HepG2 (cell line): Measurements from ENCODE around the gene AGRN.

Experiments
- NR2C2 ChIP-seq: sonication (generic); formaldehyde crosslinking; IDR thresholded peaks from 2 replicates; pipeline ENCODE4 v1.4.0; 2020; ENCODE audit warnings: missing genetic modification reagents, mild to moderate bottlenecking, moderate library complexity, borderline replicate concordance
- RELA ChIP-seq: sonication (generic); formaldehyde crosslinking; IDR thresholded peaks from 2 replicates; pipeline ENCODE4 v1.4.0; 2020; ENCODE audit warnings: missing genetic modification reagents
- TCF7L2 ChIP-seq: IDR thresholded peaks from 2 replicates; pipeline ENCODE4 v1.6.1; 2011; ENCODE audit warnings: mild to moderate bottlenecking, low read depth, low read length, moderate library complexity
- U2AF1 ChIP-seq: fragments of 200-400 bp; formaldehyde crosslinking; optimal IDR thresholded peaks from 2 replicates; pipeline ENCODE3; 2017; ENCODE audit warnings: mild to moderate bottlenecking, low read depth, low read length
- ZBTB8A ChIP-seq: sonication (generic); formaldehyde crosslinking; IDR thresholded peaks from 2 replicates; pipeline ENCODE4 v1.4.0; 2020; ENCODE audit warnings: mild to moderate bottlenecking, low read depth, missing genetic modification reagents, borderline replicate concordance
- ZC3H13 ChIP-seq: sonication (generic); formaldehyde crosslinking; IDR thresholded peaks from 2 replicates; pipeline ENCODE4 v1.8.1; 2023; ENCODE audit warnings: mild to moderate bottlenecking, missing genetic modification reagents, moderate library complexity
- TF ChIP-seq, protein P1 (sequence below): sonication (generic); formaldehyde crosslinking; IDR thresholded peaks from 2 replicates; pipeline ENCODE4 v1.5.0; 2020; ENCODE audit warnings: mild to moderate bottlenecking, missing genetic modification reagents, moderate library complexity
- TF ChIP-seq, protein P2 (sequence below): sonication (generic); IDR thresholded peaks from 2 replicates; pipeline ENCODE4 v1.6.1; 2016; ENCODE audit warnings: low read depth, borderline replicate concordance

DNA sequence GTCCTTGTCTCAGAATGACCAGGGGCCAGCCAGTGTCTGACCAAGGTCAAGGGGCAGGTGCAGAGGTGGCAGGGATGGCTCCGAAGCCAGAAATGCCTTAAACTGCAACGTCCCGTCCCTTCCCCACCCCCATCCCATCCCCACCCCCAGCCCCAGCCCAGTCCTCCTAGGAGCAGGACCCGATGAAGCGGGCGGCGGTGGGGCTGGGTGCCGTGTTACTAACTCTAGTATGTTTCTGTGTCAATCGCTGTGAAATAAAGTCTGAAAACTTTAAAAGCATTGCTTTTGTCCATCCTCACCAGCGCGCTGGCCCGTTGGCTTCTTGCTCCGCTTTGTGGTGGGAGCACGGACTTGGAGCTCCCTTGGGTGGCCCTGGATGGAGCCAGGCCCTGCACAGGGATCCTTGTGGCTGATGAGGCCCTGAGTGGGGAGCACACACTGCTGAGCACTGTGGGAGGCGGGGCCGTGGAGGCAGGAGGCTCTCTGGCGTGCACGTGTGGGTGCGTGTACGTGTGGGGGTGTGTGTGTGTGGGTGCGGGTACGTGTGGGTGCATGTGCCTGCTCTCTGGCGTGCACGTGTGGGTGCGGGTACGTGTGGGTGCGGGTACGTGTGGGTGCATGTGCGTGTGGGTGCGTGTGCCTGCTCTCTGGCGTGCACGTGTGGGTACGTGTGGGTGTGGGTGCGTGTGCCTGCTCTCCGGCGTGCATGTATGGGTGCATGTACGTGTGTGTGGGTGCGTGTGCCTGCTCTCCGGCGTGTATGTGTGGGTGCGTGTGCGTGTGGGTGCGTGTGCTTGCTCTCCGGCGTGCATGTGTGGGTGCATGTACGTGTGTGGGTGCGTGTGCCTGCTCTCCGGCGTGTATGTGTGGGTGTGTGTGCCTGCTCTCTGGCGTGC is 36.2 kb downstream of the AGRN start:
- no peak for TF ChIP-seq ZC3H13 (CRISPR knock-in tag)
- no peak for TF ChIP-seq RELA (CRISPR knock-in tag)
- TF ChIP-seq ZBTB8A (CRISPR knock-in tag), result no peak
- TF ChIP-seq NR2C2, result no peak
- TF ChIP-seq, protein P1, sequence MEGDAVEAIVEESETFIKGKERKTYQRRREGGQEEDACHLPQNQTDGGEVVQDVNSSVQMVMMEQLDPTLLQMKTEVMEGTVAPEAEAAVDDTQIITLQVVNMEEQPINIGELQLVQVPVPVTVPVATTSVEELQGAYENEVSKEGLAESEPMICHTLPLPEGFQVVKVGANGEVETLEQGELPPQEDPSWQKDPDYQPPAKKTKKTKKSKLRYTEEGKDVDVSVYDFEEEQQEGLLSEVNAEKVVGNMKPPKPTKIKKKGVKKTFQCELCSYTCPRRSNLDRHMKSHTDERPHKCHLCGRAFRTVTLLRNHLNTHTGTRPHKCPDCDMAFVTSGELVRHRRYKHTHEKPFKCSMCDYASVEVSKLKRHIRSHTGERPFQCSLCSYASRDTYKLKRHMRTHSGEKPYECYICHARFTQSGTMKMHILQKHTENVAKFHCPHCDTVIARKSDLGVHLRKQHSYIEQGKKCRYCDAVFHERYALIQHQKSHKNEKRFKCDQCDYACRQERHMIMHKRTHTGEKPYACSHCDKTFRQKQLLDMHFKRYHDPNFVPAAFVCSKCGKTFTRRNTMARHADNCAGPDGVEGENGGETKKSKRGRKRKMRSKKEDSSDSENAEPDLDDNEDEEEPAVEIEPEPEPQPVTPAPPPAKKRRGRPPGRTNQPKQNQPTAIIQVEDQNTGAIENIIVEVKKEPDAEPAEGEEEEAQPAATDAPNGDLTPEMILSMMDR (CRISPR knock-in tag), result no peak
- no peak for TF ChIP-seq TCF7L2
- TF ChIP-seq U2AF1, result no peak
- TF ChIP-seq, protein P2, sequence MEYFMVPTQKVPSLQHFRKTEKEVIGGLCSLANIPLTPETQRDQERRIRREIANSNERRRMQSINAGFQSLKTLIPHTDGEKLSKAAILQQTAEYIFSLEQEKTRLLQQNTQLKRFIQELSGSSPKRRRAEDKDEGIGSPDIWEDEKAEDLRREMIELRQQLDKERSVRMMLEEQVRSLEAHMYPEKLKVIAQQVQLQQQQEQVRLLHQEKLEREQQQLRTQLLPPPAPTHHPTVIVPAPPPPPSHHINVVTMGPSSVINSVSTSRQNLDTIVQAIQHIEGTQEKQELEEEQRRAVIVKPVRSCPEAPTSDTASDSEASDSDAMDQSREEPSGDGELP, result no peak
